ENCODE measurements around the gene SNAP47.

Gene SNAP47

GRCh38 chr1:227777646-227778045, 42.4 kb downstream of the SNAP47 start:
- Histone ChIP-seq H3K4me1 (ENCODE audit: control insufficient read depth, insufficient read depth, low read length, poor library complexity, severe bottlenecking) (peaks cover 34% of the 10 kb centered on the region), H3K9me3 (ENCODE audit: control insufficient read depth, low read length) (no peaks in the 10 kb centered on the region), H3K36me3 (ENCODE audit: control insufficient read depth, insufficient read depth, low read length) (peaks cover 22% of the 10 kb centered on the region), H3K27ac (ENCODE audit: low read depth, low read length, severe bottlenecking) (no peak overlapping the region), H3K4me3 (ENCODE audit: extremely low read depth, insufficient read depth, low read length, poor library complexity, severe bottlenecking) (no peak overlapping the region)
- WGBS, 2 experiments (ENCODE audit: insufficient coverage in 2 of 2) = 94 to 100% methylated on average over 2 of the region's 4 CpGs

- Histone ChIP-seq H3K4me3 (ENCODE audit: extremely low read depth, insufficient read depth, low read length, poor library complexity, severe bottlenecking) (no peak overlapping the region), H3K4me1 (ENCODE audit: control insufficient read depth, insufficient read depth, low read length, poor library complexity, severe bottlenecking) (peaks cover 34% of the 10 kb centered on the region), H3K36me3 (ENCODE audit: control insufficient read depth, insufficient read depth, low read length) (peaks cover 22% of the 10 kb centered on the region), H3K9me3 (ENCODE audit: control insufficient read depth, low read length) (no peaks in the 10 kb centered on the region), H3K27ac (ENCODE audit: low read depth, low read length, severe bottlenecking) (no peak overlapping the region)
- WGBS, 2 experiments (ENCODE audit: insufficient coverage in 2 of 2) = 94 to 97% methylated on average over 7 to 8 of the region's 8 CpGs
These were observed 43.2 kb downstream of the SNAP47 start for GRCh38 chr1:227778401-227778947.

- H3K4me3 ChIP-seq (ENCODE audit: extremely low read depth, insufficient read depth, low read length, poor library complexity, severe bottlenecking) = no peak overlapping the region
- H3K9me3 ChIP-seq (ENCODE audit: control insufficient read depth, low read length) = no peaks in the 10 kb centered on the region
- H3K36me3 ChIP-seq (ENCODE audit: control insufficient read depth, insufficient read depth, low read length) = peaks cover 22% of the 10 kb centered on the region
- WGBS, 2 experiments (ENCODE audit: insufficient coverage in 2 of 2) = 97% methylated on average over 9 to 10 of the region's 10 CpGs
- peaks cover 34% of the 10 kb centered on the region for H3K4me1 ChIP-seq (ENCODE audit: control insufficient read depth, insufficient read depth, low read length, poor library complexity, severe bottlenecking)
- no peak overlapping the region for H3K27ac ChIP-seq (ENCODE audit: low read depth, low read length, severe bottlenecking)
These were observed 43.8 kb downstream of the SNAP47 start for GRCh38 chr1:227779021-227779441.

GRCh38 chr1:227779685-227780084, 44.5 kb downstream of the SNAP47 start:
- WGBS, 2 experiments (ENCODE audit: insufficient coverage in 2 of 2) = 92 to 97% methylated on average over 4 of the region's 7 CpGs
- no peak overlapping the region for H3K4me3 ChIP-seq (ENCODE audit: extremely low read depth, insufficient read depth, low read length, poor library complexity, severe bottlenecking)
- peaks cover 22% of the 10 kb centered on the region for H3K36me3 ChIP-seq (ENCODE audit: control insufficient read depth, insufficient read depth, low read length)
- H3K27ac ChIP-seq (ENCODE audit: low read depth, low read length, severe bottlenecking) = no peak overlapping the region
- H3K4me1 ChIP-seq (ENCODE audit: control insufficient read depth, insufficient read depth, low read length, poor library complexity, severe bottlenecking) = peaks cover 28% of the 10 kb centered on the region
- H3K9me3 ChIP-seq (ENCODE audit: control insufficient read depth, low read length) = no peaks in the 10 kb centered on the region

GRCh38 chr1:227780101-227781044, 45.1 kb downstream of the SNAP47 start:
- no peaks in the 10 kb centered on the region for H3K9me3 ChIP-seq (ENCODE audit: control insufficient read depth, low read length)
- peaks cover 21% of the 10 kb centered on the region for H3K4me1 ChIP-seq (ENCODE audit: control insufficient read depth, insufficient read depth, low read length, poor library complexity, severe bottlenecking)
- peaks cover 22% of the 10 kb centered on the region for H3K36me3 ChIP-seq (ENCODE audit: control insufficient read depth, insufficient read depth, low read length)
- H3K27ac ChIP-seq (ENCODE audit: low read depth, low read length, severe bottlenecking) = no peak overlapping the region
- no peak overlapping the region for H3K4me3 ChIP-seq (ENCODE audit: extremely low read depth, insufficient read depth, low read length, poor library complexity, severe bottlenecking)
- WGBS, 2 experiments (ENCODE audit: insufficient coverage in 2 of 2) = 94 to 98% methylated on average over 17 to 18 of the region's 23 CpGs

- H3K36me3 ChIP-seq (ENCODE audit: control insufficient read depth, insufficient read depth, low read length) = peaks cover 22% of the 10 kb centered on the region
- H3K4me1 ChIP-seq (ENCODE audit: control insufficient read depth, insufficient read depth, low read length, poor library complexity, severe bottlenecking) = peaks cover 12% of the 10 kb centered on the region
- H3K4me3 ChIP-seq (ENCODE audit: extremely low read depth, insufficient read depth, low read length, poor library complexity, severe bottlenecking) = no peak overlapping the region
- no peaks in the 10 kb centered on the region for H3K9me3 ChIP-seq (ENCODE audit: control insufficient read depth, low read length)
- 95 to 97% methylated on average over 14 to 15 of the region's 15 CpGs for WGBS, 2 experiments (ENCODE audit: insufficient coverage in 2 of 2)
- no peak overlapping the region for H3K27ac ChIP-seq (ENCODE audit: low read depth, low read length, severe bottlenecking)
These were observed 46.2 kb downstream of the SNAP47 start for GRCh38 chr1:227781314-227781930.

GRCh38 chr1:227782226-227782625, 47.0 kb downstream of the SNAP47 start:
- H3K36me3 ChIP-seq (ENCODE audit: control insufficient read depth, insufficient read depth, low read length) = peaks cover 20% of the 10 kb centered on the region
- H3K9me3 ChIP-seq (ENCODE audit: control insufficient read depth, low read length) = no peaks in the 10 kb centered on the region
- no peak overlapping the region for H3K27ac ChIP-seq (ENCODE audit: low read depth, low read length, severe bottlenecking)
- 94 to 100% methylated on average over 3 to 4 of the region's 4 CpGs for WGBS, 2 experiments (ENCODE audit: insufficient coverage in 2 of 2)
- no peak overlapping the region for H3K4me3 ChIP-seq (ENCODE audit: extremely low read depth, insufficient read depth, low read length, poor library complexity, severe bottlenecking)
- H3K4me1 ChIP-seq (ENCODE audit: control insufficient read depth, insufficient read depth, low read length, poor library complexity, severe bottlenecking) = peaks cover 4% of the 10 kb centered on the region

- H3K4me3 ChIP-seq (ENCODE audit: extremely low read depth, insufficient read depth, low read length, poor library complexity, severe bottlenecking) = no peak overlapping the region
- H3K27ac ChIP-seq (ENCODE audit: low read depth, low read length, severe bottlenecking) = no peak overlapping the region
- peaks cover 9% of the 10 kb centered on the region for H3K36me3 ChIP-seq (ENCODE audit: control insufficient read depth, insufficient read depth, low read length)
- 91 to 92% methylated on average over 10 to 11 of the region's 13 CpGs for WGBS, 2 experiments (ENCODE audit: insufficient coverage in 2 of 2)
- no peaks in the 10 kb centered on the region for H3K9me3 ChIP-seq (ENCODE audit: control insufficient read depth, low read length)
- H3K4me1 ChIP-seq (ENCODE audit: control insufficient read depth, insufficient read depth, low read length, poor library complexity, severe bottlenecking) = no peaks in the 10 kb centered on the region
These were observed 50.0 kb downstream of the SNAP47 start for GRCh38 chr1:227785094-227785804.

- Histone ChIP-seq H3K9me3 (ENCODE audit: control insufficient read depth, low read length) (no peaks in the 10 kb centered on the region), H3K4me3 (ENCODE audit: extremely low read depth, insufficient read depth, low read length, poor library complexity, severe bottlenecking) (no peak overlapping the region), H3K4me1 (ENCODE audit: control insufficient read depth, insufficient read depth, low read length, poor library complexity, severe bottlenecking) (no peaks in the 10 kb centered on the region), H3K36me3 (ENCODE audit: control insufficient read depth, insufficient read depth, low read length) (peaks cover 1% of the 10 kb centered on the region), H3K27ac (ENCODE audit: low read depth, low read length, severe bottlenecking) (no peak overlapping the region)
- WGBS, 2 experiments (ENCODE audit: insufficient coverage in 2 of 2) = 86 to 90% methylated on average over 15 to 17 of the region's 19 CpGs
These were observed 50.8 kb downstream of the SNAP47 start for GRCh38 chr1:227785805-227786671.

Measured in mesodermal cell (in vitro differentiated cells).